ENCODE results near the gene FBXO8.

FBXO8 gene

DNA sequence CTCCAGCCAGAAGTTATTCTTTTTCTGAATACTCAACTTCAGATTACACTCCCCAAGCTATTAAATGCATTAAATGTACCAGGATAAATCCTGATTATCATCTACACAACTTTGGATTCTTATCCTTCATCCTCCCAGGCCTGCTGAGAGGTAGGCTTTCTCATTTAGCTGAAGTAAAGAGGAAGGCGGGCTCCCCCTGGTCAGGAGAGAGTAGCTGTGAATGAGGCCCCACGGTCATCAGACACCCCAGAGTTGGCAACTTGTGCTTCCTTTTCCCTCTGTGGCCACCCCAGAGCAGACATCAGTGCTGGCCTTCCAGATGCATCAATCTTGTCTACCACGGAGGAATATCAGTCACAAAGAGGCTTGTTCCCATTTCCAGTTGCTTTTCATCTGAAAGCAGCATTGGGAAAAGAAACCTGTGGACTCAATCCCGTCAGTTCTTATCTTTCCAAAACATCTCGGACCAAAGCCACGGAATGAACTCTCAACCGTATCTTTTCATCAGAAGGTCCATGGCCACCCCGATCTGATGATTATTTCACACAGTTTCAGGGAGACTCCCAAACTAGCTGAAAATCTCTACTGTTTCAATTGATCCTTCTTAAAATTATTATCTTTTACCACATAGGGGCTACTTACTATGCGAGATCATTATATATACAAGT lies 79.2 kb downstream of the FBXO8 start:
- no peak for DNase-seq

DNA sequence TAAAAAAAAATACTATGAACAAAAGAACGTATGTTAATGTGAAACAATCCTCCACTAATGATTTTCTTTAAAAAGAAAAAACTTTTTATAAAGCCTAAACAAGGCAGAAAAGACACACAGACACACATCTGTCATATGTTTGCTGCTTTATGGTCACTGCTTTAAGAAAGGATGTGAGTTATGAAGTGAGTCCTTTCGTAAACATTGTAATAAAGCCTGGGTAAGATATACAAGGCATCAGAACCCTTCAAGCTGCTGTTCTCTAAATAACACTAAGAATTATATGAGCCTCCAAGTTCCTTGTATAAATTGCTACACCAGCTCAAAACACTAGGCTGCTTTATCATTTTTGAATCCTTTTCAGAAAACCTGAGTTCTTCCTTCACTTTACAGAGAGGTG lies 81.6 kb downstream of the FBXO8 start:
- DNase-seq, result no peak

DNA sequence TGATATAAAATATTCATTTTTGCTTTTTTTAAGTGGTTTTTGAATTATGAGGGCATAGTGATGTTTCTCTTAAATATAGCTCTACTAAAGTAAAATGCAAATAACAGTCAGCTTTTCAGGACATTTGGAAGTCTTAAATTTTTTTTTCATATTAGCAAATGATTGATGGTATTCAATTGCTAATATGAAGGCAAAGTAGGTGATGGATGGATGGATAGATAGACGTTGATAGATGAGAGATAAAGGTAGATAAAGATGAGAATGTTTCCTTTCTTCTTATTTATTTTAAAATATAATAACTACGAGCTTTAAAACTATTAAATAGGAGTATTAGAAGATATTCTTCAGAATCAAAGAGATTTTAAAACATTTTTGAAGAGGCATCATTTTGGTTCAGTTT lies 83.7 kb downstream of the FBXO8 start:
- DNase-seq, result no peak

DNA sequence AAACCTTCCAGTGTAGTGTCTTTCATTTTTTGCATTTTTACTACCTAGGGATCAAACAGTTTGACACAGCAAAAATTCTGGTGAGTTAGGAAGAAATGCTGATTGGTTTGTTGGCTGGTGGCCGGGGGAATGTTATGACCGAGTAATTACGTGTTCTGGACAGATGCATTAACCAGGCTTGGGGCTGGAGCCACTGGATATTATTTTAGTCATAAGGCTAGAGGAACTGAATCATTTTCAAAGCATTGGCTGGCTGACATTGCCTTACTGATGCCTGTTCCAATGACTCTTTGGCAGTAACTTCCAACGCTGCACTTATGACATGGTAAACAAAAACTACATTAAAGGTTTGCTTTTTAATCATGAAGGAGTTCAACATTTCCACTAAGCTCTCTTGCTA lies 84.6 kb downstream of the FBXO8 start:
- DNase-seq, result no peak

DNA sequence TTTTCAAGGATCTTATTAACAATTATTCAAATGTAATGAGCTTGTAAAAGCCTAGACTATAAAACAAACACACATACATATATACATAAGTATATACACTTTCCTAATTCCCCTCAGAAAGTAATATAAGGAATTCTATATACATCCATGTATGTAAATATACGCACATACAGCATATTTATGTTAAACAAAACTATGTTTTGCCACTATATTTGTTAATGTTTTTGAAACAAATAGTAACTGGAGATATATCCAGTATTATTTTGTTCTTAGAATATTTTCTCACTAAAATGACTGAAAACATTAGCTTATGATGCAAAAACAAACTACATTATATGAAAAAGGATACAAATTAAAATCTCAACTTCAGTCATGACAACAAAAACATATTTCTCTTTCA lies 85.1 kb downstream of the FBXO8 start:
- no peak for DNase-seq

DNA sequence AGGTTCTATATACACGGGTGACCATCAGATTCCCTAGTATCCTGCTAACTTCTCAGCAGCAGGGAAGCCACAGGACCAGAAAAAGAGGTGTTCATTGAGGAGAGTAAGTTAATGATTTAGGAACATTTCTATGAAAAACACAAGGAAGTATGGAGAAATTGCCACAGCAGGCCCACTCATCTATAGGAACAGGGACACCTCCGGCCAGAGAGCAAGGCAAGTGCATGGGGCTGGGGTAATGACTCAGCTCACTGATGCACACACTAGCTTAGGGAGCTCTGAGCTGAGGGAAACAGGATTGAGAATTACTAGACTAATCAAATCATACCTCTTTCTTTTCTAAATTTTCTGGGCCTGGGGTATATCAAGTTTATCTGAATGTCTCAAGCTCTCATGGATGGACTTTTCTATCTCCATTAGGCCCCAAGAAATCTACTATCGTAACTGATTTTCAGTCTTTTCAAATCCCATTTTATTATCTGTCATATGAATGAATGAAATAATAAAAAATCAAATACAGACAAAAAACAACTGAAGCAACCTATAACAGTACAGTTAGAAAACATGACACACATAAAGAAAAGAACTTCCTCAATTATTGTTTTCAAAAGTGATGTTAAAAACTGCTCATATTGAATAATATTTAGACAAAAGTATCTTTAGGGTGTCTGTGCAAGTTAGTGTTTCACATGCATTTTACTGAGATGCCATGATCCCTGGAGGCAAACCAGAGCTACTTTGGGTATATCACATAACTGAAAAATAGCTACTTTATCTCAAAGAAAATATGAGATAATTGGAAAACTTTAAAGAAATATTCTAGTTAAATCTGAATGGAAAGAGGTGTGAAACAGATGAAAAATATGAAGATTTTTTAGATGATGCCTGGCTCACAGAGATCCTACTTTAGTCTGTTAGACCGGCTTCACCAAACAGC lies 89.8 kb downstream of the FBXO8 start:
- DNase-seq, result no peak

DNA sequence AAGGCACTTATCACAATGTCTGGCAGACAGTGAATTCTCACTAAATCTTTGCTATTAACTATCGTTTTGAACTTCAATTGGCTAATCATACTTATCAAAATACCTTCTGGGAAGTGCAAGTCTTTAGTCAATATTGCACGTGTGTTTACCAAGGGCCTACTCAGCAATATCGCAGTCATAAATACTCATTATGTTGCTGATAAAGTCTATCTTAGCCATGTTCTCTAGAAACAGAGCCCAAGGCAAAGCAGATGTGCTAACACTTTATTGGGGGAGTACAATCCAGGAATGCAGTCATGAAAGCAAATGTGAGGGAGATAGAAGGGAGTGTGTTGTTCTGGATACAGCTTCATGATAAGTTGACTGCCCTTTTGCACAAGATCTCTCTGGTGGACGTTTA lies 90.5 kb downstream of the FBXO8 start:
- no peak for DNase-seq

DNA sequence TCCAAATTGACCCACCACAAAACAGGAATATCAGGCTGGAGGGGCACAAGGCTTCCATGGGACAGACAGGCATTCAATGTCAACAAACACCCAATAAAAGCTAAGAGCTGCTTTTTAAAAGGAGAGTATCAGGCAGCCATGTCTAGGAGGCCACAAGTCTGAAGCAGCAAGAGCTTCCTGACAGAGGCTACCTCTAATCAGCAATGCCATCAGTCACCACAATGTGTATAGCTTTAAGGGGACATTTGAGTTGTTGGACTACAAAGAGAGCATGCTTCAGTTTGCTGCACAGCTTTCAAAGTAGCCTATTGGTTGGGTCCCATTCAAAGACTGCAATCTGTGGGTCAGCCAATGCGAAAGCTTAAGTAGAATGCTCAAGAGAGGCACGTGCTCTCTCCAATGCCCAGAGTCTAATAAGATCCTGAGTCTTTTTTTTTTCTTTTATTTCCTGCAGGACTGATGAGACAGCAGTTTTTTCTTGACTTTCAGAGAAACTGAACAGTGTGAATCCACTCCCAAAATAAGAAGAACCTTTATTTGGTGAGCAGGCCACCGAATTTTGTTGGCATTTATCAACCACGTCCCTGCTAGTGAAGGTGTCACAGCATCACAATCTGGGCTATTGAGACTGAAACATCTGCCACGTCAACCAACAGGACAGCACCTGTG lies 92.5 kb downstream of the FBXO8 start:
- DNase-seq, result no peak

DNA sequence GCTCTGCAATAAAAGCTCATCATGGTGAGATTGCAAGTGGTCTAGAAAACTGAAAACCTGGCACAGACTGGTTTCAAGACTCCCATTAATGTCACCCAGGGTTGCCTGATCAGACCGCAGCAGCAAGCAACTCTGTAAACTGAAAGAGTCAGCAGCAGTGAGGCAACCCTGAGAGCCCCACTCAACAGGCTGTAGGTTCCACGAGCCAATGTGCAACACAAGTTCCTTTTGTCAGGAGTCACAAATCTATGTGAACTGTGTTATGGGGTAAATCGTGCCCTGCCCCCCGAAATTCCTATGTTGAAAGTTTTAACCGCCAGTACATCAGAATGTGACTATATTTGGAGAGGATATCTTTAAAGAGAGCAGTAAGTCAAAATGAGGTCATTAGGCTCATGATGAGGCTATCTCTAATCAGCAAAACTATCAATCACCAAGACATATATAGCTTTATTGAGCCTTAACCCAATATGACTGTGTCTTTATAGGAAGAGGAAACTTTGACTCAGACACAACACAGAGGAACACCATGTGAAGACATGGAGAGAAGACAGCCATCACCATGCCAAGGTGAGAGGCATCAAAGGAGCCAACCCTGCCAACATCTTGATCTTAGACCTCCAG lies 94.0 kb downstream of the FBXO8 start:
- DNase-seq, result no peak

Data from activated CD4-positive, alpha-beta T cell treated with anti-CD3 and anti-CD28 coated beads, Interleukin-2, amount 50 U/mL, for 1 hour (primary cell).